K562 (cell line): ENCODE data around the gene VWA7. TPM values are rescaled to one million over a fixed set of nuclear protein-coding genes. Genes with fewer than 3 reads are reported as not detected.
A peak's percentile ranks its signal among the peaks of the same experiment; 100 is the strongest.

ENCODE experiments used
- CAMTA2 ChIP-seq: fragments of 250-450 bp; sonication (Bioruptor Pico); conservative IDR thresholded peaks from 2 replicates; pipeline ENCODE4 v1.5.1; 2022
- CC2D1A ChIP-seq: fragments of 450-650 bp; IDR thresholded peaks from 2 replicates; pipeline ENCODE4 v1.6.1; 2017; ENCODE audit warnings: mild to moderate bottlenecking
- DIDO1 ChIP-seq: fragments of 450-650 bp; IDR thresholded peaks from 2 replicates; pipeline ENCODE4 v1.6.1; 2016; ENCODE audit warnings: low read depth, missing biosample characterization, missing genetic modification characterization
- ETV6 ChIP-seq, 3 experiments: fragments of 150-350 bp in 1 of 3; sonication (generic) in 1 of 3; formaldehyde crosslinking in 1 of 3; IDR thresholded peaks; 2 replicates each; pipeline versions ENCODE4 v1.6.1 to v1.8.0; 2014 to 2022; ENCODE audit warnings: borderline replicate concordance in 2 of 3, low read depth in 2 of 3, antibody characterized with exemption in 1 of 3, low read length in 1 of 3, mild to moderate bottlenecking in 1 of 3, missing genetic modification reagents in 1 of 3
- EZH2 ChIP-seq: IDR thresholded peaks from 2 replicates; pipeline ENCODE4 v1.6.1; 2012; ENCODE audit warnings: low read depth, mild to moderate bottlenecking, inconsistent platforms, low read length, borderline replicate concordance
- KAT7 ChIP-seq: sonication (generic); formaldehyde crosslinking; IDR thresholded peaks from 2 replicates; pipeline ENCODE4 v1.8.0; 2022; ENCODE audit warnings: missing genetic modification reagents, mild to moderate bottlenecking, borderline replicate concordance
- MBD1 ChIP-seq: fragments of 250-450 bp; sonication (Bioruptor Pico); IDR thresholded peaks from 2 replicates; pipeline ENCODE4 v1.8.0; 2022; ENCODE audit warnings: inconsistent platforms
- PHF20 ChIP-seq: fragments of 450-650 bp; IDR thresholded peaks from 2 replicates; pipeline ENCODE4 v1.6.1; 2018; ENCODE audit not compliant: partially characterized antibody
- SMARCA5 ChIP-seq: fragments of 450-650 bp; IDR thresholded peaks from 2 replicates; pipeline ENCODE4 v1.6.1; 2016
- SP1 ChIP-seq: sonication (generic); formaldehyde crosslinking; IDR thresholded peaks from 2 replicates; pipeline ENCODE4 v1.8.1; 2022; ENCODE audit warnings: mild to moderate bottlenecking, missing genetic modification reagents
- ZNF175 ChIP-seq: fragments of 200-800 bp; sonication (Bioruptor generic); IDR thresholded peaks from 2 replicates; pipeline ENCODE4 v1.6.1; 2016; ENCODE audit warnings: low read depth, mild to moderate bottlenecking, missing genetic modification characterization, missing compliant biosample characterization
- ZNF239 ChIP-seq: fragments of 250-450 bp; sonication (Bioruptor Pico); IDR thresholded peaks from 2 replicates; pipeline ENCODE4 v1.4.0; 2020; ENCODE audit warnings: mild to moderate bottlenecking
- ZNF311 ChIP-seq: fragments of 250-450 bp; sonication (Bioruptor Pico); IDR thresholded peaks from 2 replicates; pipeline ENCODE4 v1.4.0; 2020; ENCODE audit warnings: mild to moderate bottlenecking, moderate library complexity
- ZNF318 ChIP-seq, 2 experiments: fragments of 450-650 bp; IDR thresholded peaks; 2 replicates each; pipeline ENCODE4 v1.6.1; 2016; ENCODE audit warnings: mild to moderate bottlenecking in 2 of 2, borderline replicate concordance in 1 of 2, low read depth in 1 of 2, moderate library complexity in 1 of 2
- ZNF431 ChIP-seq: sonication (generic); formaldehyde crosslinking; IDR thresholded peaks from 2 replicates; pipeline ENCODE4 v1.8.0; 2022; ENCODE audit warnings: mild to moderate bottlenecking, missing genetic modification reagents
- ZNF561 ChIP-seq: fragments of 450-650 bp; formaldehyde crosslinking; conservative IDR thresholded peaks from 2 replicates; pipeline ENCODE4 v1.4.0; 2020; ENCODE audit warnings: mild to moderate bottlenecking, moderate library complexity
- polyA plus RNA-seq, 8 experiments: library from polyadenylated mRNA; depleted of rRNA in 4 of 8; stranded (reverse) in 5 of 8; unstranded in 3 of 8; fragments of >200 nt; fragmentation: Nextera tagmentation in 2 of 8; fragmentation: Illumina TruSeq in 1 of 8; extraction: Ambion mirVana in 2 of 8; extraction: Trizol in 1 of 8; gene quantifications; 2 replicates each; pipeline versions ENCODE4 v1.2.1 to v1.2.3, GENCODE V29; 2011 to 2014; ENCODE audit warnings: inconsistent platforms in 1 of 8, missing spikeins in 1 of 8
- total RNA-seq, 7 experiments: library from RNA; depleted of rRNA in 6 of 7; stranded (reverse); fragments of >200 nt in 6 of 7; fragmentation: Illumina TruSeq in 2 of 7; extraction: Trizol in 2 of 7; gene quantifications; 2 replicates each; pipeline versions ENCODE4 v1.2.1 to v1.2.3, GENCODE V29; 2011 to 2021; ENCODE audit warnings: low replicate concordance in 1 of 7

VWA7 gene
- total and polyA plus RNA-seq, 9 of the 15 experiments (the other 6 are each of a cell fraction or from before 2014, with no cell fraction given), result 0.18 to 2.9 (median 0.95) TPM

- no peak for TF ChIP-seq ZNF318 (IDR thresholded peaks at IDR 0.05; ENCODE audit: borderline replicate concordance in 1 of 2, low read depth in 1 of 2)
- TF ChIP-seq ETV6 (IDR thresholded peaks at IDR 0.05; ENCODE audit: borderline replicate concordance in 1 of 2, low read depth in 2 of 2, low read length in 1 of 2), result 0 out of 4 replicates have a peak, but pooled peaks of 1 of the 2 experiments have one; percentile 35
- no peak for TF ChIP-seq ETV6 (CRISPR knock-in tag; IDR thresholded peaks at IDR 0.05; ENCODE audit: borderline replicate concordance)
- TF ChIP-seq ZNF561 (CRISPR knock-in tag), result no peak
- TF ChIP-seq CC2D1A, result peak; percentile 96
- TF ChIP-seq SP1 (CRISPR knock-in tag), result peak; percentile 97
- no peak for TF ChIP-seq SMARCA5
- TF ChIP-seq EZH2, result no peak
- TF ChIP-seq ZNF239, result peak; percentile 8; the same call in 1 of the 2 replicates
- TF ChIP-seq ZNF431 (CRISPR knock-in tag), result 0 out of 2 replicates have a peak, but pooled peaks have one; percentile 69
- TF ChIP-seq ZNF175 (CRISPR knock-in tag), result peak; percentile 85
- TF ChIP-seq ZNF311 (CRISPR knock-in tag), result no peak
- peak; percentile 56; the same call in 1 of the 2 replicates for TF ChIP-seq CAMTA2 (CRISPR knock-in tag)
- no peak for TF ChIP-seq KAT7
- no peak for TF ChIP-seq MBD1 (CRISPR knock-in tag)
- TF ChIP-seq DIDO1, result peak; percentile 15; the same call in 1 of the 2 replicates
- TF ChIP-seq PHF20, result peak; percentile 83
Observed at GRCh38 chr6:31795616-31796298, 18.6 kb upstream of the VWA7 start, which contains the start of gene VARS1 (continued).
